SK-N-SH treated with all-trans-retinoic acid at 6 μM for 48 hours (cell line): ENCODE measurements around the gene ZMYND11.

Experiments
- ATAC-seq: fragments of 200-7000 bp; cut with Tn5 transposase; 3 replicates; pipeline ENCODE4 v1.9.1; 2020; ENCODE audit warnings: mild to moderate bottlenecking, moderate library complexity
- BACH2 ChIP-seq: fragments of 250-450 bp; sonication (Bioruptor Pico); IDR thresholded peaks from 2 replicates; pipeline ENCODE4 v1.9.0; 2021; ENCODE audit warnings: mild to moderate bottlenecking, borderline replicate concordance
- CSDC2 ChIP-seq: fragments of 250-450 bp; sonication (Bioruptor Pico); IDR thresholded peaks from 2 replicates; pipeline ENCODE4 v1.5.0; 2020; ENCODE audit warnings: mild to moderate bottlenecking, moderate library complexity
- CSRNP3 ChIP-seq: fragments of 250-450 bp; sonication (Bioruptor Pico); IDR thresholded peaks from 2 replicates; pipeline ENCODE4 v1.5.1; 2021; ENCODE audit warnings: mild to moderate bottlenecking, moderate library complexity
- ESRRG ChIP-seq: fragments of 250-450 bp; sonication (Bioruptor Pico); IDR thresholded peaks from 2 replicates; pipeline ENCODE4 v1.6.1; 2021; ENCODE audit warnings: mild to moderate bottlenecking
- GLIS3 ChIP-seq: fragments of 250-450 bp; sonication (Bioruptor Pico); IDR thresholded peaks from 2 replicates; pipeline ENCODE4 v1.5.0; 2020; ENCODE audit warnings: mild to moderate bottlenecking, moderate library complexity
- ISL1 ChIP-seq: fragments of 250-450 bp; sonication (Bioruptor Pico); IDR thresholded peaks from 2 replicates; pipeline ENCODE4 v2.1.2; 2022; ENCODE audit warnings: mild to moderate bottlenecking, moderate library complexity
- OSR1 ChIP-seq: fragments of 250-450 bp; sonication (Bioruptor Pico); IDR thresholded peaks from 2 replicates; pipeline ENCODE4 v1.8.0; 2022; ENCODE audit warnings: moderate library complexity, mild to moderate bottlenecking, inconsistent platforms
- PATZ1 ChIP-seq: fragments of 250-450 bp; sonication (Bioruptor Pico); IDR thresholded peaks from 2 replicates; pipeline ENCODE4 v1.8.0; 2020; ENCODE audit warnings: mild to moderate bottlenecking, moderate library complexity, borderline replicate concordance
- POU6F1 ChIP-seq: fragments of 250-450 bp; sonication (Bioruptor Pico); IDR thresholded peaks from 2 replicates; pipeline ENCODE4 v1.8.0; 2021; ENCODE audit warnings: low read depth, mild to moderate bottlenecking, moderate library complexity, borderline replicate concordance
- PPARA ChIP-seq: fragments of 250-450 bp; sonication (Bioruptor Pico); IDR thresholded peaks from 2 replicates; pipeline ENCODE4 v1.5.0; 2020; ENCODE audit warnings: mild to moderate bottlenecking, borderline replicate concordance
- RARB ChIP-seq: fragments of 250-450 bp; sonication (Bioruptor Pico); IDR thresholded peaks from 2 replicates; pipeline ENCODE4 v1.8.0; 2021; ENCODE audit warnings: mild to moderate bottlenecking, moderate library complexity
- SNAI2 ChIP-seq: fragments of 250-450 bp; sonication (Bioruptor Pico); IDR thresholded peaks from 2 replicates; pipeline ENCODE4 v1.5.0; 2020; ENCODE audit warnings: mild to moderate bottlenecking, moderate library complexity
- TCF4 ChIP-seq: fragments of 250-450 bp; sonication (Bioruptor Pico); IDR thresholded peaks from 2 replicates; pipeline ENCODE4 v1.8.0; 2021; ENCODE audit warnings: mild to moderate bottlenecking, moderate library complexity, borderline replicate concordance
- TOX ChIP-seq: fragments of 250-450 bp; sonication (Bioruptor Pico); IDR thresholded peaks from 2 replicates; pipeline ENCODE4 v1.8.0; 2021; ENCODE audit warnings: mild to moderate bottlenecking, moderate library complexity, borderline replicate concordance
- ZC3H10 ChIP-seq: fragments of 250-450 bp; sonication (Bioruptor Pico); IDR thresholded peaks from 2 replicates; pipeline ENCODE4 v1.5.1; 2021; ENCODE audit warnings: mild to moderate bottlenecking, moderate library complexity
- ZFP3 ChIP-seq: fragments of 250-450 bp; sonication (Bioruptor Pico); IDR thresholded peaks from 2 replicates; pipeline ENCODE4 v1.5.0; 2020; ENCODE audit warnings: mild to moderate bottlenecking, moderate library complexity
- ZFP30 ChIP-seq: fragments of 450-650 bp; formaldehyde crosslinking; IDR thresholded peaks from 2 replicates; pipeline ENCODE4 v1.5.0; 2022; ENCODE audit warnings: mild to moderate bottlenecking, moderate library complexity
- ZNF8 ChIP-seq: fragments of 450-650 bp; formaldehyde crosslinking; IDR thresholded peaks from 2 replicates; pipeline ENCODE4 v1.5.0; 2020; ENCODE audit warnings: mild to moderate bottlenecking, moderate library complexity
- TF ChIP-seq, protein P1 (sequence below): fragments of 250-450 bp; sonication (Bioruptor Pico); IDR thresholded peaks from 2 replicates; pipeline ENCODE4 v1.5.1; 2020; ENCODE audit warnings: low read depth, mild to moderate bottlenecking, moderate library complexity

Gene ZMYND11

DNA sequence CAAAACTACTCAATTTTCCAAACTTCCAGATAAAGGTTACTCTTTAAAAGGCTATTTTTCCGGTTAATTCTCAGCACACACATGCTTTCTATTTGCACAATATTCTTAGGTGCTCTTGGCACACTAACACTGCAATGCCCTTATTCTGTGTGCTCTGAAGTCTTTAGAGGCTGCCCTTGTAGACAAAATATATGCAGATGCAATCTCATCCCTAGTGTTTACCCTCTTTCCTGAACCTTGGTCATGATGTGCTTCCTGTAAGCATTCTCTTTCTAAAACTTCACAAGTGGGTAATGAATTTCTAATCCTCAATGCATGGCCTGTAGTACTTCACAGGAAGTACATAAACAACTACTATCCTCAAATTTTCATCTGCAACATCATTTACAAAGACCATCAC lies 45.1 kb upstream of the ZMYND11 start (continued):
- no peak for TF ChIP-seq POU6F1 (CRISPR knock-in tag)

DNA sequence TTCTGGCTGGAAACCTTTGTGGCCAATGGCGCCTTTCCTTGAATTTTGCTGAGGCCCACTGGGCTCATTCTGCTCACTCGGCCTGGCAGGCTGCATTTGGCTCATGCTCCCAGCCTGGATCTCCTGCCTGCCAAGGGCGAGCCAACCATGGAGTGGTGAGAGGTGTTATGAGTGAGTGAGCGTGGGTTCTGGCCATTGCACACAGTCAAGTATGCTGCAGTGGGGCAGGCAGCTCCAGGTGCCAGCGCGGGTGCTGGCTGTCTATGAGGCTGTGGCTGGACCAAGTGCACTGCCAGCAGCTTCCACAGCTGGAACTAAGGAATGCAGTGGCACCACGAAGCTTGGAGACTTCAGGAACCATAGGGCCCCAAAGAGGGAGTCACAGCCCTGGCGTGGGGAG lies 43.9 kb upstream of the ZMYND11 start:
- TF ChIP-seq TCF4 (CRISPR knock-in tag) = no peak
- TF ChIP-seq OSR1 (CRISPR knock-in tag) = no peak
- TF ChIP-seq CSRNP3 (CRISPR knock-in tag) = no peak
- TF ChIP-seq CSDC2 (CRISPR knock-in tag) = no peak
- TF ChIP-seq, protein P1, sequence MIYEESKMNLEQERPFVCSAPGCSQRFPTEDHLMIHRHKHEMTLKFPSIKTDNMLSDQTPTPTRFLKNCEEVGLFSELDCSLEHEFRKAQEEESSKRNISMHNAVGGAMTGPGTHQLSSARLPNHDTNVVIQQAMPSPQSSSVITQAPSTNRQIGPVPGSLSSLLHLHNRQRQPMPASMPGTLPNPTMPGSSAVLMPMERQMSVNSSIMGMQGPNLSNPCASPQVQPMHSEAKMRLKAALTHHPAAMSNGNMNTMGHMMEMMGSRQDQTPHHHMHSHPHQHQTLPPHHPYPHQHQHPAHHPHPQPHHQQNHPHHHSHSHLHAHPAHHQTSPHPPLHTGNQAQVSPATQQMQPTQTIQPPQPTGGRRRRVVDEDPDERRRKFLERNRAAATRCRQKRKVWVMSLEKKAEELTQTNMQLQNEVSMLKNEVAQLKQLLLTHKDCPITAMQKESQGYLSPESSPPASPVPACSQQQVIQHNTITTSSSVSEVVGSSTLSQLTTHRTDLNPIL = no peak
- TF ChIP-seq ZC3H10 (CRISPR knock-in tag) = no peak
- no peak for TF ChIP-seq GLIS3 (CRISPR knock-in tag)
- no peak for TF ChIP-seq PPARA (CRISPR knock-in tag)
- TF ChIP-seq ISL1 (CRISPR knock-in tag) = no peak
- no peak for TF ChIP-seq SNAI2
- TF ChIP-seq BACH2 (CRISPR knock-in tag) = no peak
- no peak for TF ChIP-seq ESRRG (CRISPR knock-in tag)
- TF ChIP-seq ZFP3 = no peak
- no peak for TF ChIP-seq POU6F1 (CRISPR knock-in tag)
- TF ChIP-seq ZNF8 (CRISPR knock-in tag) = no peak
- no peak for TF ChIP-seq PATZ1 (CRISPR knock-in tag)
- TF ChIP-seq RARB (CRISPR knock-in tag) = no peak
- no peak for ATAC-seq

DNA sequence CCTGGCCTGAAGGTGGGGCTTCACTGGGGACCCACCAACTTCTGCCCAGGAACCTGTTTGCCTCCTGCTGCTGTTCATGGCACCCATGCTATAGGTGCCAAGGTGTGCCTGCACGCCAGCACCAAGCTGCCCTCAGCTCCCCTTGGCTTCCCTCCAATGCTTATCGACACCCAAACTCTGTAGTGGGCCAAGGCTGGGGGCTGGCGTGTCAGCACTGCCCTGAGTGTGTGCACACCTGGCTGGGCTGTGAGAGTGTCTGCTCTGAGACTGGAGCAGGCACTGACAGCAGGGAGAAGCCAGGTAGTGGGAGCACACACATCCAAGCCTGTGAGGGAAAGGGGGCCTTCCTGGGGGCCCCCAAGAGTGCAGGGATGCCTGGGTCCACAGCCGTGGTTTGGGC lies 43.1 kb upstream of the ZMYND11 start:
- no peak for TF ChIP-seq ESRRG (CRISPR knock-in tag)
- no peak for TF ChIP-seq ISL1 (CRISPR knock-in tag)
- TF ChIP-seq ZC3H10 (CRISPR knock-in tag) = no peak
- TF ChIP-seq ZFP3 = no peak
- TF ChIP-seq PATZ1 (CRISPR knock-in tag) = no peak
- no peak for TF ChIP-seq BACH2 (CRISPR knock-in tag)
- TF ChIP-seq RARB (CRISPR knock-in tag) = no peak
- TF ChIP-seq CSRNP3 (CRISPR knock-in tag) = no peak
- TF ChIP-seq PPARA (CRISPR knock-in tag) = no peak
- no peak for TF ChIP-seq TCF4 (CRISPR knock-in tag)
- no peak for TF ChIP-seq ZFP30 (CRISPR knock-in tag)
- no peak for TF ChIP-seq TOX (CRISPR knock-in tag)
- no peak for TF ChIP-seq POU6F1 (CRISPR knock-in tag)
- TF ChIP-seq ZNF8 (CRISPR knock-in tag) = no peak
- no peak for TF ChIP-seq GLIS3 (CRISPR knock-in tag)
- ATAC-seq = no peak
